ENCODE results near the gene HDAC4. TPM values are rescaled to one million over a fixed set of nuclear protein-coding genes. Genes with fewer than 3 reads are reported as not detected.

The HDAC4 gene
- total and polyA plus RNA-seq, 2 of the 8 experiments (the other 6 are each of a cell fraction or from before 2014, with no cell fraction given) = 15.4 to 31.5 TPM

- TF ChIP-seq, protein P1, sequence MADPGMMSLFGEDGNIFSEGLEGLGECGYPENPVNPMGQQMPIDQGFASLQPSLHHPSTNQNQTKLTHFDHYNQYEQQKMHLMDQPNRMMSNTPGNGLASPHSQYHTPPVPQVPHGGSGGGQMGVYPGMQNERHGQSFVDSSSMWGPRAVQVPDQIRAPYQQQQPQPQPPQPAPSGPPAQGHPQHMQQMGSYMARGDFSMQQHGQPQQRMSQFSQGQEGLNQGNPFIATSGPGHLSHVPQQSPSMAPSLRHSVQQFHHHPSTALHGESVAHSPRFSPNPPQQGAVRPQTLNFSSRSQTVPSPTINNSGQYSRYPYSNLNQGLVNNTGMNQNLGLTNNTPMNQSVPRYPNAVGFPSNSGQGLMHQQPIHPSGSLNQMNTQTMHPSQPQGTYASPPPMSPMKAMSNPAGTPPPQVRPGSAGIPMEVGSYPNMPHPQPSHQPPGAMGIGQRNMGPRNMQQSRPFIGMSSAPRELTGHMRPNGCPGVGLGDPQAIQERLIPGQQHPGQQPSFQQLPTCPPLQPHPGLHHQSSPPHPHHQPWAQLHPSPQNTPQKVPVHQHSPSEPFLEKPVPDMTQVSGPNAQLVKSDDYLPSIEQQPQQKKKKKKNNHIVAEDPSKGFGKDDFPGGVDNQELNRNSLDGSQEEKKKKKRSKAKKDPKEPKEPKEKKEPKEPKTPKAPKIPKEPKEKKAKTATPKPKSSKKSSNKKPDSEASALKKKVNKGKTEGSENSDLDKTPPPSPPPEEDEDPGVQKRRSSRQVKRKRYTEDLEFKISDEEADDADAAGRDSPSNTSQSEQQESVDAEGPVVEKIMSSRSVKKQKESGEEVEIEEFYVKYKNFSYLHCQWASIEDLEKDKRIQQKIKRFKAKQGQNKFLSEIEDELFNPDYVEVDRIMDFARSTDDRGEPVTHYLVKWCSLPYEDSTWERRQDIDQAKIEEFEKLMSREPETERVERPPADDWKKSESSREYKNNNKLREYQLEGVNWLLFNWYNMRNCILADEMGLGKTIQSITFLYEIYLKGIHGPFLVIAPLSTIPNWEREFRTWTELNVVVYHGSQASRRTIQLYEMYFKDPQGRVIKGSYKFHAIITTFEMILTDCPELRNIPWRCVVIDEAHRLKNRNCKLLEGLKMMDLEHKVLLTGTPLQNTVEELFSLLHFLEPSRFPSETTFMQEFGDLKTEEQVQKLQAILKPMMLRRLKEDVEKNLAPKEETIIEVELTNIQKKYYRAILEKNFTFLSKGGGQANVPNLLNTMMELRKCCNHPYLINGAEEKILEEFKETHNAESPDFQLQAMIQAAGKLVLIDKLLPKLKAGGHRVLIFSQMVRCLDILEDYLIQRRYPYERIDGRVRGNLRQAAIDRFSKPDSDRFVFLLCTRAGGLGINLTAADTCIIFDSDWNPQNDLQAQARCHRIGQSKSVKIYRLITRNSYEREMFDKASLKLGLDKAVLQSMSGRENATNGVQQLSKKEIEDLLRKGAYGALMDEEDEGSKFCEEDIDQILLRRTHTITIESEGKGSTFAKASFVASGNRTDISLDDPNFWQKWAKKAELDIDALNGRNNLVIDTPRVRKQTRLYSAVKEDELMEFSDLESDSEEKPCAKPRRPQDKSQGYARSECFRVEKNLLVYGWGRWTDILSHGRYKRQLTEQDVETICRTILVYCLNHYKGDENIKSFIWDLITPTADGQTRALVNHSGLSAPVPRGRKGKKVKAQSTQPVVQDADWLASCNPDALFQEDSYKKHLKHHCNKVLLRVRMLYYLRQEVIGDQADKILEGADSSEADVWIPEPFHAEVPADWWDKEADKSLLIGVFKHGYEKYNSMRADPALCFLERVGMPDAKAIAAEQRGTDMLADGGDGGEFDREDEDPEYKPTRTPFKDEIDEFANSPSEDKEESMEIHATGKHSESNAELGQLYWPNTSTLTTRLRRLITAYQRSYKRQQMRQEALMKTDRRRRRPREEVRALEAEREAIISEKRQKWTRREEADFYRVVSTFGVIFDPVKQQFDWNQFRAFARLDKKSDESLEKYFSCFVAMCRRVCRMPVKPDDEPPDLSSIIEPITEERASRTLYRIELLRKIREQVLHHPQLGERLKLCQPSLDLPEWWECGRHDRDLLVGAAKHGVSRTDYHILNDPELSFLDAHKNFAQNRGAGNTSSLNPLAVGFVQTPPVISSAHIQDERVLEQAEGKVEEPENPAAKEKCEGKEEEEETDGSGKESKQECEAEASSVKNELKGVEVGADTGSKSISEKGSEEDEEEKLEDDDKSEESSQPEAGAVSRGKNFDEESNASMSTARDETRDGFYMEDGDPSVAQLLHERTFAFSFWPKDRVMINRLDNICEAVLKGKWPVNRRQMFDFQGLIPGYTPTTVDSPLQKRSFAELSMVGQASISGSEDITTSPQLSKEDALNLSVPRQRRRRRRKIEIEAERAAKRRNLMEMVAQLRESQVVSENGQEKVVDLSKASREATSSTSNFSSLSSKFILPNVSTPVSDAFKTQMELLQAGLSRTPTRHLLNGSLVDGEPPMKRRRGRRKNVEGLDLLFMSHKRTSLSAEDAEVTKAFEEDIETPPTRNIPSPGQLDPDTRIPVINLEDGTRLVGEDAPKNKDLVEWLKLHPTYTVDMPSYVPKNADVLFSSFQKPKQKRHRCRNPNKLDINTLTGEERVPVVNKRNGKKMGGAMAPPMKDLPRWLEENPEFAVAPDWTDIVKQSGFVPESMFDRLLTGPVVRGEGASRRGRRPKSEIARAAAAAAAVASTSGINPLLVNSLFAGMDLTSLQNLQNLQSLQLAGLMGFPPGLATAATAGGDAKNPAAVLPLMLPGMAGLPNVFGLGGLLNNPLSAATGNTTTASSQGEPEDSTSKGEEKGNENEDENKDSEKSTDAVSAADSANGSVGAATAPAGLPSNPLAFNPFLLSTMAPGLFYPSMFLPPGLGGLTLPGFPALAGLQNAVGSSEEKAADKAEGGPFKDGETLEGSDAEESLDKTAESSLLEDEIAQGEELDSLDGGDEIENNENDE (IDR thresholded peaks at IDR 0.05; ENCODE audit: insufficient replicate concordance, low read length) = no peak
- no peak for TF ChIP-seq FOSL1 (IDR thresholded peaks at IDR 0.05; ENCODE audit: insufficient read depth, low read depth, low read length)
- TF ChIP-seq TAF7 (optimal IDR thresholded peaks at IDR 0.05; ENCODE audit: borderline replicate concordance, low read depth, low read length) = no peak
- TF ChIP-seq PHF8 (conservative IDR thresholded peaks at IDR 0.05; ENCODE audit: low read depth, low read length) = no peak
- no peak for TF ChIP-seq RBBP5 (IDR thresholded peaks at IDR 0.05; ENCODE audit: borderline replicate concordance, low read depth, low read length)
- no peak for TF ChIP-seq JUN (IDR thresholded peaks at IDR 0.05; ENCODE audit: low read depth, low read length)
- no peak for TF ChIP-seq GABPA (IDR thresholded peaks at IDR 0.05; ENCODE audit: borderline replicate concordance, insufficient read depth, low read length)
- no peak for TF ChIP-seq EP300 (IDR thresholded peaks at IDR 0.05; ENCODE audit: borderline replicate concordance in 1 of 2, low read depth in 2 of 2, low read length in 2 of 2)
- TF ChIP-seq JUND (IDR thresholded peaks at IDR 0.05; ENCODE audit: low read length) = no peak
- TF ChIP-seq RFX5 (IDR thresholded peaks at IDR 0.05; ENCODE audit: borderline replicate concordance, low read depth, low read length) = no peak
- TF ChIP-seq TEAD4 (IDR thresholded peaks at IDR 0.05; ENCODE audit: low read depth, low read length) = no peak
Observed at GRCh38 chr2:239020541-239021041, 380.2 kb downstream of the HDAC4 start (continued).

All from H1 (cell line).